ENCODE measurements around the gene LRP1B. TPM values are rescaled to one million over a fixed set of nuclear protein-coding genes. Genes with fewer than 3 reads are reported as not detected.

Gene LRP1B
- total RNA-seq, 1 donor from 2014 or later, result 0.89 TPM

DNA sequence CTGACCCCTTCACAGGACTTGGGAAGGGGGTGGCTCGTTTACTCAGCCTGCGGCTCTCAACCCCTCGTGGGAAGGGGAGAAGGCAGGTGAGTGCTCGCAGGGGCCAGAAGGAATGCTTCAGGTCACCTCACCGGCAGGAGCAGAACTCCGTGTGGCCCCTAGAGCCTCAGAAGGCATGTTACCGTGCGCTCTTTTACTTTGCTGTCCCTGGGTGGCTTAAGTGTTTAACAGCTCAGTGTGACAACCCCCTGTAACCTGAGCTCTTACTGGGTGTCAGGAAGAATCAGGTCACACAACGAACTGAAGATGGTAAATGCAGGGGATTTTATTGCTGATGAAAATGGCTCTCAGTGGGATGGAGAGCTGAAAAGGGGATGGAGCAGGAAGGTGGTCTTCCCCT, 1235.4 kb downstream of the LRP1B start:
- DNase-seq (ENCODE audit: low spot score), result no peak

DNA sequence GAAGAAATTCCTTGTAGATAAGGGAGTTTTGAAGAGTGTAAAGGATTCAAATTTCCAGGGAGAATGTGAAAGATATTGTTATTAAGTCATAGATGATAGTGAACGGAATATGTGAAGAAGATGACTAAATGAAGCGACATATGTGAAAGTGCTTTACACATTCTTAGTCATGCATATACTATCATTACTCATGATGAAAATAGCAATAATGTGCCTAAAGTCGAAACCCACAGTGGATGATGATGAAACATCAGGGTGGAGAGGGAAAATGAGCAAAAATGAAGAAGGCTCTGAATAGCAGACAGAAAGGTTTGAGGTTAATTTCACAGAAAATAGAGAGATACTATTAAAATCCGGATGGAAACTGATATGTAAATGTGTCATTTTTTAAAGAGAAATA, 1237.1 kb downstream of the LRP1B start:
- DNase-seq (ENCODE audit: low spot score), result no peak

DNA sequence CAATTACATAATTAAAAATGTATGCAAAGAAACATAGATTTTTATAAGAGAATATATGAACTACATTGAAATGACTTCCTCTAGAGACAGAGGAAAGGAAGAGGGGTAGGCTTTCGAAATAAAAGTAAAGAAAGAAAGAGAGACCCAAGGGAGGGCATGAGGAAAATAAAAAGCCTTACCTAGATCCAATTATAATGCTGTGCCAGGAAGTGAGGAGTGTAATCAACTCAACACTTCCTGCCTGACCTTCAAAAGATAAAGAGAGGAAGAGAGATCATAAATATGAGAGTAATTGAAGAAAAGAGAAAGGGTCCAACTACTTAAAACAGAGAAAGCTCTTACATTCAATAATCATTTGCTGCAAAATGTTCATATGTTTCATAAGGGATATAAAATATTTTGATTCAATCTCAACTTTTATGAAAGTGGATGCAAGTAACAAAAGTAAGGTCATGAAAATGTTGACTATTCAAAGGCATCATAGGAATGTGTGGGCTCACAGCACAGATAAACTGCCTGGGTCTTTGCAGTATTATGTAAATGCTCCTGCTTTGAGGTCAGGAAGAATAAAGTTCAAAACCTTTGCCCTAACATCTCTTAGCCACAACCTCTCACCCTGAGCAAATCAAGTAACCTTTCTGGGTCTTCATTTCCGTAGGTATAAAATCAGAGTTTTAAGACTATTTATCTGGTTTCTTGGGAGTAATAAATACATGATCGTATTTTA, 1237.7 kb downstream of the LRP1B start:
- DNase-seq (ENCODE audit: low spot score), result no peak

DNA sequence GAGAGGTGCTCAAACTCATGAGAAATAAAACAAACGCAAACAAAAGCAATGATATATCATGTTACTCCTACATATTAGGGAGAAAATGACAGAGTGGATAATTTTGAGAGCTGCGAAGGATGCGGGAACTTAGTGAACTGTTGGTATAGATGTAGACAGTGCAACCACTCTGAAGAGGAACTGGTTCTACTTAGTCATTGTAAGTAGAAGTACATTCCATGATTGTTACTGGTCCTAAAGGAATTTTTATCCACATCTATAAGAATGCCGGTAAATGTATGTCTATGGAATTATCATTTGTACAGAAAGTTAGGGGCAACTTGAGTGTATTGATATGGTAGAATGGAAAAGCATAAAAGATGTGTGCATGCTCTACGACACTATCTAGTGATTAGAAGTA, 1238.4 kb downstream of the LRP1B start:
- DNase-seq (ENCODE audit: low spot score), result no peak

DNA sequence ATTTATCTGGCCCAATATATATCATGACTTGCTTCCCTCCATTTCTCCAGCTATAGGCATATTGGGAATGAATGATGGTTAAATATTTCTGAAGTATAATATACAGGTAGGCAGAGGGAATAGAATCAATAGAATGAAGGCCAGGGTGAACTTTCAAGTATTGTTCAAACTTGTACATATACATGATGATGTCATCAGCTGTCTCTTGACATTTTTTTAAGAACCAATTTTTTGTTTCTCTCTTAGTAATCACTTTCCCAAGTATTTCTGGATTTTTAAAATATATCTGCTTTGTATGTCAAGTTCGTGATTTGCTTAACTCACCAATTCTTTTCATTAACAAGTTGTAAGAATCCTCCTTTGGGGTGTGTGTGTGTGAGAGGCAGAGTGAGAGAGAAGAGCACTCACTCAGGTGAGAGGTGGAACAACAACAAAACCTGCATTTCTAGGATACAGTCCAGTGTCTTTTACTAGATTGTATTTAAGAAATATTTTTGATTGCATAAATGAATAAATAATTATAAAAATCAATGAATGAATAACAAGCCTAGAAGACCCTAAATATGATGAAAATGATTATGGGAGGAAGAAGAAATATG, 1239.1 kb downstream of the LRP1B start:
- DNase-seq (ENCODE audit: low spot score), result no peak

DNA sequence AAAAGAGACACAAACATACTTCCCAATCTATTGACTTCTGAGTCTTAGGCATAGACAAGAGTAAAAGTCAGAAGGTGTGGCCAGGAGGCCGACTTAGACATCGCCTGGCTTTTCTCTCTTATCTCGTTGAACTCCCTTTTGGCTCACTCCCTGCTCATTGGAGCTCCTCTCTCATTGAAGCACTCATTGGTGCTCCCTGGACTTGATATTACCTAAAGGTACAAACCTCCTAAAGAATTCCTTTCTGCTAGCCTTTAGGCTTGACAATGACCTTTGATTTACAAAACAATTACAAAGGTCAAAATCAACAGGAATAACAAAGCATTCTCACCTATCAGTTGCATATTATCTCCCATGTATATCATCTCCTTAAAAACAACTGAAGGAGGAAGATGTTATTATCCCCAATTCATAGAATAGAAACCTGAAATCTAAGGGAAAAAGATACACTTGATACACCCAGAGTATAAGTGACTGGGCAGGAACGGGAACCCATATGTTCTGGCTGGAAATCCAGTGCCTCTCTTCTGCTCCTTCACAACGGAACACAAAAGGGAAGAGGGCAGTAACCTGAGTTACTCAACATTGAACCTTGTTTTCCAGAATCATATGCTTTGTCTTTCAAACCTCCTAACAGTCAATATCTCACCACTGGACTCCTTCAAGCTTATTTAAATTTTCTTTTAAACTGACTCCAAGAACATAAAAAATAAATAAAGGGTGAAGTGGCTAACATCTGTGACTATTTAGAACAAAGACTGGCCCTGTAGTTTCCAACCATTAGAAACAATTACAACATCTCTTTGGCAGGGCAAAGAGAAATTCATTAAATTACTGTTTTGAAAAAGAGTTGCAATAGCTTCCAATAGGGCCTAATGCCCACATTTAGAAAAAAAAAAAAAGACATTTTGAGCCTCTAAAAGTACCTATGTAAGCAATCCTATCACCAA, 1247.9 kb downstream of the LRP1B start:
- no peak for DNase-seq (ENCODE audit: low spot score)

DNA sequence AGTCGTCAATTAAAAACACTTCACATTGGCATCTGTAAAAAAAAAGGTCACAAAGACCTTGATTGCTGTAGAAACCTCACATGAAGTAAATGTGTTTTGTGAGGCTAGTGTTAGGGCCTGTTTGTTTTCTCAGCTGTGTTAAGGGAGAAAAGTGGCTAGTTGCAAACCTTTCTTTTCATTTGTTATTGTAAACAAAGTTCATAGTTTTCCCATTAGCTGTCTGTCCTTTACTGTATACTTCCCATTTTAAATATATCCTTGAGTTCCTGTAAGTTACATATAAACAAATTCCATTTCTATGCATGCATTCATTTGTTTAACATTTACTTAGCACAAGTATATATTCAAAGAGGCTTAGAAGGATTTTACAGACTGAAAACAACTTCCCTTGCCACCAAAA, 1250.2 kb downstream of the LRP1B start:
- DNase-seq (ENCODE audit: low spot score), result no peak

DNA sequence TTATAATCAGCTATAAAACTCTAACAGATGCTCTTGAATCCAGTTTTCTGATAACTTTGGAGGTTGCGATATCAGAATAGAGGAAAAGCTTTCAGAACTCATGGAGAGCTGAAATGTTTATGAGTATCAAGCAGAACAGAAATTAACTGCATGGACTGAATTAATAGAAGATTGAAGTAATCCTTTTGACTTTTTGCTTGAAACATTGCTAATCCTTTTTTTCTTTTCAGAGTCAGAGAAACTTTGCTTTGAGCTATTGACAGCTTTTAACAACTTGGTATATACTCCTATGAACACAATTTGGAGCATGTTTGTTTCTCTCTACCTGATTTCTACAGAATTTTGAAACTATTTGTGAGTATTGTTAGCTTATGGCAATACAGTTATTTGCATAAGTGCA, 1254.8 kb downstream of the LRP1B start:
- DNase-seq (ENCODE audit: low spot score), result no peak

DNA sequence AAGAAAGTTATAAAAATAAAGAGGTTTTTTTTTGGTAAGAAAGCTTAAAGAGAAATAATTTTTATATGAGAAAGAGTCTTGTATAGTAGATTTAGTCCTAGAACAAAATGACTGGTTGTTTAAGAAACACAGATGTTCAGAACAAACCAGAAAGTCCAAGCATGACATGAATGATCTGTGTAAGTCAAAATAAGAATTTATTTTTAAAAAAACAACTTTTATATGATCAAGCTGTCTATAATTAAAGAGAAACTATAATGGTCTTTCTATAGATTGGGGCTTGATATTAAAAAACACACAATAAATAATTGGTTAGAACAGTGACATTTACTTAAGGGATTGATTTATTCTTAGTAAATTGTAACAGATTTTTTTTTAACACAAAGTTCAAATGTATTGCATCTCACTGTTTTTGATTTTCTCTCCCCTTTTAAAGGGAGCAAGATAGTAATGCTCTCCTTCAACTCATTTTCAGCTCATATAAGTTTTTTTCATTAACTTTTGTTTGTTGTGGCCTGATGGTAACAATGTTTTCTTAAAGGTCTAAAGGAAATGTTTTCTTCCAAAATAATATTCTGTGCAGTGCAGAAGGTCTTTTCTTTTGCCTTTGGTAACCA, 1256.8 kb downstream of the LRP1B start:
- no peak for DNase-seq (ENCODE audit: low spot score)

DNA sequence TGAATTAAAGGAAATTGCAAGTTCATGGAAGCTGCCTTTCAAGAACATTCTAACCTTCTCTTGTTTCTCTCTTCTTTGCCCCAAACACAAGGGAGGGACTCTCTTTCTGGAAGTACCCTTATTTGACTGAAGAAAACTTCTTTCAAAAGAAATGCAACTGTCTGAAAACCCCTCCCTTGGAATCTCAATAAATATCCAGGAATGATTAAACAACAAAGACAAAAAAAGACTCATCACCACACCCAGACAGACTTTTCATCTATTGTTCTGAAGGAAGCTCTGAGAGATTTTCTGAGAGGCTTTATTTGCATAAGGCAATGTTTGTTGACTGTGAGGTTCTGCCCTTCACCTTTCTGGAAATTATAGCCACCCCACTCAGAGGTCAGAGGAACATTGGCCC, 1260.9 kb downstream of the LRP1B start:
- DNase-seq (ENCODE audit: low spot score), result no peak

DNA sequence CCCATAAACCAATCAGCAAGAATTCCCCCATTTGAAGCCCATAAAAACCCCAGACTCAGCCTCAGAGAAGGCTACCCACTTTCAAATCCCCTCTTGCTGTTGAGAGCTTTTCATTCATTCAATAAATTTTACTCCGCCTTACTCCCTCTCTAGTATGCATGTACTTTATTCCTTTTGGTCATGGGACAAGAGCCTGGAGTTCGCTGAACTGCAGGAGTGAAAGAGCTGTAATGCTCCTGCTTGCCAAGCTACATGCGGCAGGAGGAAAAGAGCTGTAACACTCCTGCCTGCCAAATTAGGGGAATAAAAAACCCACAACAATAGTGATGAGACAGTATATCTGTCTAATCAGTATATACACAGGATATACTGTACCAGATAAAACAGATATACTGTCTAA, 1261.7 kb downstream of the LRP1B start:
- no peak for DNase-seq (ENCODE audit: low spot score)

DNA sequence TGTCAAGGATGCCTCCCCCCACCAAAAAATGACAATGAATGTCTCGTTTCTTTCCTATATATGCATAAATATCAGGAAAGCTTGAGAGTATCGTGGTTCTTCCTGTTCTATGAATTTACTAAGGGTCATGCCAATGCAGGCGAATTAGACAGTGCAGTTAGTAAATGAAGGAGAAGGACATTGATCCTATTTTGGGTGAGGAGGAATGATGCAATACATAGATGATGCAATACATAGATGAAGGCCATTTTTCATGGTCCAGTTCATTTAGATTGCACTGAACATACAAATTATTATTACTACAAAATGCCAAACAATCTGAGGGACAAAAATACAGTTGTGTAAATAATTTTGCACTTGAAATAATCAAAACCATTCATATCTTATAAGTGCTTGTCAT, 1265.0 kb downstream of the LRP1B start:
- no peak for DNase-seq (ENCODE audit: low spot score)

DNA sequence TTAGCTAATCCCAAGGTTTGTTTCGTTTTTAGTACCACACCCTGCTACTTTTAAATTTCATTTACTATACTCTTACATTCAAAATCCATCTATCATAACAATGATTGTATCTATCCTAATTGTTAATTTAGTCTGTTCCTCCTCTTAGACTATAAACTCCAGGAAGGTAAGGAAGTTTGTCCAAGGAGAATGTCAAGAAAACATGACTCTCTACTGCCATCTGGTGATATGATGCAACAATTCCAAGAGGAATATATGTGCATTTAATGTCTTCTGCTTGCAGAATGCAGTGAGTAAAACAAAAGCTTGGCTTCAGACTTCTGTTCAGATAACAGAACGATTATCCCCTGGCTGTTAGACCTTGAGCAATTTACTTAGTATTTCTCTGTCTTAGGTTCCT, 1267.1 kb downstream of the LRP1B start:
- no peak for DNase-seq (ENCODE audit: low spot score)

DNA sequence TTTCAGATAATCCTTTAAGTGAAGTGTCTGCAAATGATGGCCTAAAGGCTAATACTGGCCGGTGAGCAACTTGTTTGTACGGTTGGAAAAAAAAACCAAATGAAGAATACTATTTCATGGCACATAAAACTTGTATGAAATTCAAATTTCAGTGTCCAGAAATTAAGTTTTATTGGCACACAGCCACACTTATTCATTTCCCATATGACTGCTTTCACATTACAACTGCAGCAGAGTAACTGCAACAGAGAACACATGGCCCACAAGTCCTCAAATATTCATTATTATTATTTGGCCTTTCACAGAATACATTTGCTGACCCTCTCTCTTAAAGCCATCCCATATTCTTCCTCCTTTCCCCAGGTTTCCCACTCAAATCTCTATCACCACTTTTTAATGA, 1268.6 kb downstream of the LRP1B start:
- no peak for DNase-seq (ENCODE audit: low spot score)

DNA sequence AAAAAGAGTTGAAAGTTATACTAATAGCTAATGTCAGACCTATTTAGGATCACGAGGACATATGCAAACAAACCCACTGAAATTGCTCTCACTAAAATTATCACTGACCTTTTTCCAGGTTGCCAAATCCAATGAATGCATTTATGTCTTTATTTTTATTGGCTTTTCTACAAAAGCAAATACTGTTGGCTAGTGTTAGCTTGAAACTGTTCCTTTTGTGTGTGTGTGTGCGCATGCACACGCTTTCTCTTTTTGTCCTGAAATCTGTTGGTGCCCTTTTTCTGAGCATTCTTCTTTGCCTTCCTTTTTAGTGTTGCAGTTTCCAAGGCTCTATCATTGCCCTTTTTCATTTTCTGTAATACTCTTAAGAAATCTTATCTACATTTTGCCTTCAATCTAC, 1269.2 kb downstream of the LRP1B start:
- DNase-seq (ENCODE audit: low spot score), result no peak

DNA sequence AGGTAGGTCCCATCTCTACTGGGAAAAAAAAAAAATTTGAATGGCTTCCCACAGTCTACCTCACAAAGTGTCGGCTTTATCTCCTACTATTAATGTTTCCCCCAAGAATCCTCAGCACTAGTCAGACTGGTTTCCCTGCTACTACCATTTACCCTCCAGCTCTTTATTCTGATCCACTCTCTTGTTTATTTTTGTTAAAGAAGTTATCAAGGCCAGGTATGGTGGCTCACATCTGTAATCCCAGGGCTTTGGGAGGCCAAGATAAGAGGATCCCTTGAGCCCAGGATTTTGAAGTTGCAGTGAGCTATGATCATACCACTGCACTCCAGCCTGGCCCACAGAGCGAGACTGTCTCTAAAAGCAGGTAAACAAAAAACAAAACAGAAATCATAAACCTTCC, 1275.3 kb downstream of the LRP1B start:
- DNase-seq (ENCODE audit: low spot score), result no peak

DNA sequence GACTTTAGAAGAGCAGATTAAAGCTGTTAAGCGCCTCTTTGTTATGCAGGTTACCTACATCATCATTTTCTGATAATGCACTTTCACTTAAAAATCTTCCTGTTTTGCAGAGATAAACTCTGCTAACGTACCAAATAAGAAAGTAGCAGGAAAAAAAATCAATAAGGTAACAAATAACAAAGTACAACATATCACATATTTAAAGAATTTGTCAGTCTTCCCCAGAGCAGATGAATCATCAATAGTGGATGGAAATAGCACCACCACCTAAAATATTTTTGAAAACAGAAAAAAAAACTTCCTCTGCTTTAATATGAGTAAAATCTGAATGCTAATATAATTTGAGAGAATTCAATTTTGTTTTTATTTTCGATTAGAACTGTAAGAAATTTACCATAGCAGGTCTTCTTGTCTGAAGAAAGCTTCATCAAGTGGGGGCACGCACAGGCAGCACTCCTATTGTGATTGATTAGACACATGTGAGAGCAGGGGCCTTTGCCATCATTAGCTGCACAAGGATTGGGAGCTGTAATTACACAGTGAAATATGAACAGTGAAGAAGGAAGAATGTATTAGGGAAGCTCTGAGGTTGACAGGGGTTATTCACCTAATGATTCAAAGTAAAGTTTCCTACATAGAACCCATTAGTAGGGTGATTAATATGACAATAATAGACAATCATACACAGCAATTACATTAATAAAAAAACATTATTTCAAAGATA, 1279.4 kb downstream of the LRP1B start:
- DNase-seq (ENCODE audit: low spot score), result no peak

DNA sequence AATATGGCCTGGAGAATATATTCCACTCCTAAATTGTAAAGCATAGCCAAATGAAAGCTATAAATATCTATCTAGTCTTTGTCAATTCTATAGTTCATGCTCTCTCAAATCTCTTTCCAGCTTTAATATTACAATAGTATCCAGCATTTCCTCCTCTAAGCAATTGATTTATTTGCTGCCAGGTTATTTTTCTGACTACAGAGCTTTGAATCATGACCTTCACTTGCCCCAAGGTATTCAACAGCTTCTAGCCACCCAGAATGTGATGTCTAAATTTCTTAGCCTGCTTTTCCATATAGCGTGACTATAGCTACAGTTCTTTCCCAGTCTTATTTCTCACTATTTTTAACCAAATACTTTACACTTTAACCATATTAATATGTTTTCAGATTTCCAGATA, 1287.6 kb downstream of the LRP1B start:
- DNase-seq (ENCODE audit: low spot score), result no peak

DNA sequence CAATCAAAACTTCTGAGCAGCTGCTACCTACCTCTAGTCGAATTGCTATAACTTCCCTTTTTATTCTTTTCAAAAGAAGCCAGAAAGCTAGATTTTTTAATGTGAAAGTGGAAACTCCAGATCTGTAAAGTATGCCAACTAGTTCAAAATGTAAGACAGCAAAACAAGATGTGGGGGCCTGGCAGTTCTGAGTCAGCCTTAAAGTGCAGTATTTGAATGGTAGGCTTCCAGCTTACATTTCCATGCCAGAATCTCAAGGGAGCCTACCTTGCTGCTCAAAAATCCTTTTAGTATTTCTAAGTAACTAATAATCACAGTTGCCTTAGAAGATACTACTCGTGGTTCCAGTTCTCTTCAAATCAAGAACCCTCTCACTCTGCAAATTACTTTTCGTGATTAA, 1288.7 kb downstream of the LRP1B start:
- DNase-seq (ENCODE audit: low spot score), result no peak

DNA sequence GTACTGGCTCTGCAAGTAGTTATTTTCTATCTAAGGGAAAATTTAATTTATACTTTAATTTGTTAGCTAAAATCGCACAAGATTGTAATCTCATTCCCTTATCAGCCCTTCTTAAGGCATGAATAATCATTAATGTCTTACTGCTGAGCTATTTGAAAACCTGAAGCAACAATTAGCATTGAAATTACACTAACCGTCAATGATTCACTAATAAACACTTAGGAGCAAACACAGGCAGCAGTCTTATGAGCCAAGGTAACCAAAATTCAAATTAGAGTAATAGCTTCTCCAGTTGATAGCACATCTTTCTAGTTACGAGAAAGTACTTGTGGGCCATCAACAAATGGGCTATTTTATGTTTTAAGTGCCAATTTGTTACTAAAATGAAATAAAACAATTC, 1289.7 kb downstream of the LRP1B start:
- no peak for DNase-seq (ENCODE audit: low spot score)

DNA sequence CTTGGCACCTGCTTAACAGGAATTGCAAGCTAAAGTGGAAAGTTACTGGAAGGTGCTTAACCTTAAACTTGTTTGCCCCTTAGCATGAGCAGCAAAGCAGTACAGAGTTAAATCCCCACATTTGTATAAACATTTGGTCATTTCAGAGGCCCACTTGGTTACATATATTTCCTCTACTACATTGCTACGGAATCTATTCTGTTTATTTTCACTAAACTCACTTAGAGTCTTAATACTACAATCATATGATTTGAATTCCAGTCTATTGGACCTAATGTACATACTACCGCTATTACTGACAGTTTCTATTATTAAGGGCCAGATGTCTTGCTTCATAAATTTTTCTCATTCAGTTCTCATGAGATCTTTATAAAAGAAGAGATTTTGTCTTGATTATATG, 1294.0 kb downstream of the LRP1B start:
- DNase-seq (ENCODE audit: low spot score), result no peak

DNA sequence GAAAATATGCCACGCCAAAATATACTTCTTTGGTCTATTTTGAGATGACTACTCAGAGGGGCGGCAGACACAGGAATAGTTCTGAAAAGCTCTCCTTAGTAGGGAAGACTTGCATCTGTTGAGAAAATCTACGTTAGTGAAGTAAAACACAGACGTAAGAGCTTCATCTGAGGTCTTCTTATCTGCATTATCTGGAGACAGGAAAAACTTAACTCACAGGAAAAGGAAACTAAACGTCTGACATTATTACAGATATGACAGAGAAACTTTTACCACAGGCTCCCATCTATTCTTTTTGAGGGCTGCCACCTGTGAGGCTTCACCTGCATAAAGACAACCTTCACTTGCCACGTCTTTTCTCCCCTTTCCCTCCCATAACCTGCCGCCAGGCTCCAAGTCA, 1295.7 kb downstream of the LRP1B start:
- DNase-seq (ENCODE audit: low spot score), result no peak
